PC-9 (cell line): ENCODE results near the gene MED16.

Source experiments
- EZH2 ChIP-seq: fragments of 200-600 bp; sonication (generic); IDR thresholded peaks from 2 replicates; pipeline ENCODE4 v1.8.0; 2017; ENCODE audit warnings: antibody characterized with exemption, low read depth
- TF ChIP-seq, protein P1 (sequence below): fragments of 200-600 bp; sonication (generic); conservative IDR thresholded peaks from 2 replicates; pipeline ENCODE4 v1.6.1; 2017; ENCODE audit warnings: mixed run types, antibody characterized with exemption, mild to moderate bottlenecking, moderate library complexity

GRCh38 chr19:929891-930258, 36.9 kb upstream of the MED16 start:
- TF ChIP-seq, protein P1, sequence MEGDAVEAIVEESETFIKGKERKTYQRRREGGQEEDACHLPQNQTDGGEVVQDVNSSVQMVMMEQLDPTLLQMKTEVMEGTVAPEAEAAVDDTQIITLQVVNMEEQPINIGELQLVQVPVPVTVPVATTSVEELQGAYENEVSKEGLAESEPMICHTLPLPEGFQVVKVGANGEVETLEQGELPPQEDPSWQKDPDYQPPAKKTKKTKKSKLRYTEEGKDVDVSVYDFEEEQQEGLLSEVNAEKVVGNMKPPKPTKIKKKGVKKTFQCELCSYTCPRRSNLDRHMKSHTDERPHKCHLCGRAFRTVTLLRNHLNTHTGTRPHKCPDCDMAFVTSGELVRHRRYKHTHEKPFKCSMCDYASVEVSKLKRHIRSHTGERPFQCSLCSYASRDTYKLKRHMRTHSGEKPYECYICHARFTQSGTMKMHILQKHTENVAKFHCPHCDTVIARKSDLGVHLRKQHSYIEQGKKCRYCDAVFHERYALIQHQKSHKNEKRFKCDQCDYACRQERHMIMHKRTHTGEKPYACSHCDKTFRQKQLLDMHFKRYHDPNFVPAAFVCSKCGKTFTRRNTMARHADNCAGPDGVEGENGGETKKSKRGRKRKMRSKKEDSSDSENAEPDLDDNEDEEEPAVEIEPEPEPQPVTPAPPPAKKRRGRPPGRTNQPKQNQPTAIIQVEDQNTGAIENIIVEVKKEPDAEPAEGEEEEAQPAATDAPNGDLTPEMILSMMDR, result no peak
- TF ChIP-seq EZH2, result no peak
